Measurements from ENCODE around the gene OSBPL1A.

GRCh38 chr18:24397694-24398368 lies at the start of gene OSBPL1A:
- no peak for TF ChIP-seq RFX5 (IDR thresholded peaks at IDR 0.05; ENCODE audit: borderline replicate concordance, low read depth, low read length)
- peak; percentile 57 to 91 for TF ChIP-seq POLR2A (IDR thresholded peaks at IDR 0.05; ENCODE audit: control extremely low read depth in 1 of 2, low read depth in 2 of 2, low read length in 2 of 2)
- TF ChIP-seq EP300 (IDR thresholded peaks at IDR 0.05; ENCODE audit: borderline replicate concordance in 1 of 2, low read depth in 2 of 2, low read length in 2 of 2) = peak in 1 of 2 experiments; percentile 61; a peak in 1 of 3 replicates
- TF ChIP-seq RAD21 (IDR thresholded peaks at IDR 0.05 in 1 of 2, conservative IDR thresholded peaks at IDR 0.05 in 1 of 2; ENCODE audit: low read depth in 2 of 2, low read length in 2 of 2) = no peak
- TF ChIP-seq TAF1 (IDR thresholded peaks at IDR 0.05; ENCODE audit: low read depth, low read length) = peak; percentile 71
- TF ChIP-seq CTCF (IDR thresholded peaks at IDR 0.05; ENCODE audit: control extremely low read depth in 1 of 3, insufficient read depth in 1 of 3, low read depth in 1 of 3, low read length in 3 of 3) = no peak
- TF ChIP-seq SP1 (IDR thresholded peaks at IDR 0.05; ENCODE audit: low read depth, low read length) = peak; percentile 98
- TF ChIP-seq POLR2AphosphoS5 (IDR thresholded peaks at IDR 0.05; ENCODE audit: low read depth, low read length) = peak; percentile 83
